Measurements from ENCODE around the gene CSMD2.

Gene CSMD2

DNA sequence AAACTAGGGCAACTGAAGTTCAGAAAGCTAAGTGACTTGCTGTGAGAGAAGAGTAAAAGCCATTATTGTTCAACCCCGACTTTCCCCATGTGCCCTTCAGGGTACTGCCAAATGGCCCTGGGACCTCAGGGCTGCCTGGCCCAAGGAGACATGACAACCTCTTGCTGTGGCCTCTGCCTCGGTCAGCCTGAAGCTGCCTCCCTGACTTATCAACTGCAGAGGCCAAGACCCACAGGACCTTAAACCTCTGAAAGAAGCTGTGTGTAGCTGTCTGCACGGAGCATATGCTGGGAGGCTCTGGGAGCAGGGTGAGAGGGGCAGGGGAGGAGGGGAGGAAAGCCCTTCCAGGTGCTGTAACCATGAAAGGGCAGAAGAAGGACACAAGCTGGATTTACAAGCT is 265.3 kb downstream of the CSMD2 start:
- DNase-seq (ENCODE audit: low spot score): no peak

DNA sequence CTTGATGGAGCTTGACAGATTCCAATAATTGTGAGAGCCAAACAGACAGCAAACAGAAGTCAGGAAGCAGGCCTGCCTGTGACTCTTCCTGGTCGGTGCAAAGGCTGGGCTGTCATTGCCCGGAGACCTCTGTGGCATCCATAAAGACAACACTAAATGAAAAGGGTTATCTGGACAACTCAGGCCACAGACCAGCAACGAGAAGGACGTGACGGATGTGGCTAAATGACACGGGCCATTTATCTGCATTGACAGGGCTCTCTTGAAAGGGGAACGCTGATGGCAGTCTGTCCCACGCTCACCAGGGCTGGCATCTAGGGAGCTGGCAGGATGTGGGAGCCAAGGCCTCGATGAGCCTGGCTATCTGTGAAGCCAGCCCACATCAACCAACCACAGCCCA is 266.1 kb downstream of the CSMD2 start:
- no peak for DNase-seq (ENCODE audit: low spot score)

DNA sequence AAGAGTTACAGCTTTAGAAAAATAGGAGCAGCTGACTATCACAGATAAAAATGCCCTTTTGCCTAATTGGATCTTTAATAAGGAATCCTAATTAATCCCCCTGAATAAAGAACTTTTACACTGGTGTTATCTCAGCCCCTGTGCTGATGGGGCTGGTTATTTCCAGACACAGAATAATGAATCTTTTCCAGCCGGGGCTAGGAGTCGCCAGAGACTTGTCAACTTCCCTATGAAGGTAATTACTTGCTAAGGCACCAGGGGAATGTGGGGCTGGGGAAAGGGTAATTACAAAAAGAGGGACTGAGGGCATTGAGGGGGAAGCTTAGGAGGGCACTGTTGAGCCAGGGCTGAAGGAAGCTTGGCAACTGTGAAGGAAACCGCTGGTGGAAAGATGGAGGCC is 266.6 kb downstream of the CSMD2 start:
- DNase-seq (ENCODE audit: low spot score): no peak

DNA sequence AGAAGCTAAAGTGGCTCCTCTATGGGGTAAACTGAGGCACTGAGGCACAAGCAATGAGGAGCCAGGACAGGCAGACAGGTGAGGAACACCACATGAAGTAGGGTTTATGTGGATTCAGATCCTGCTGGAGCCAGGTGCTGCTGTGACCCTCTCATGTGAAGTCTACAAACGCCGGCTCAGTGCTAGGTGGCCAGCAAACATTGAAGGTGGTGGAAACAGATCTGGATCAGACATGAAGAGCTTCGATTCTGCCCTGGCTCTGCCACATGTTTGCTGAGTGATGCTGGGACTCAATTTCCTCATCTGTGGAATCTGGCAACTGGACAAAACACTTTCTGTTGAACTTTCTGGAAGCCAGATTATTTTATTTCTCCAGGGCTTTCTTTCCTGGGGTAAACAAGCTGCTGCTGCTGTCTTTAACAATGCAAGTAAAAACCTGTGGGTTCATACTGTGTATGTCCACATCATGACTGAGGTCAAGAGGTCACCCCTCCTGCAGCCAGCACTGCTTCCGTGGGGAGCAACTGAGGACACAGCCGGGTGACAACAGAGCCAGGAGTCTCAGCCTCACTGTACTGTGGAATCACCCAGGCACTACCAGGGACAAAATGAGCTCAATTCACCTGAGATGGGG is 267.8 kb downstream of the CSMD2 start:
- DNase-seq (ENCODE audit: low spot score): no peak

DNA sequence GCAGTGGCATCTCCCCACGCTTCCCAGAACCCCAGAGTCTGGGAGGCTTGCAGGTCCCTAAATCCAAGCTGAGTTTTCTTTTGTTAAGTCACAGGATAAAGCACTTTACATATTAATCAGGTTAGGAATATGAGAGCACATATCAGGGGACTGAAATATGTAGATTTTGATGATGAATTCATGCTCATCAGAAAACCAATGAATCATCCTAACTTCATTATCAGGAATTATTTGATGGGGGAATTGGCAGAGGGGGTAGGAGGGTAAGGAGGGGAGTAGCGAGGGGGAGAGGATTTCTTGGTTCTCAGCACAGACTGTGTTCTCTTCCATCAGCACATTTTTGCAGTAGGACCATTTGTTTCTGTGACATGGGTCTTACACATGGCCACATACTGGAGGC is 269.1 kb downstream of the CSMD2 start:
- no peak for DNase-seq (ENCODE audit: low spot score)

DNA sequence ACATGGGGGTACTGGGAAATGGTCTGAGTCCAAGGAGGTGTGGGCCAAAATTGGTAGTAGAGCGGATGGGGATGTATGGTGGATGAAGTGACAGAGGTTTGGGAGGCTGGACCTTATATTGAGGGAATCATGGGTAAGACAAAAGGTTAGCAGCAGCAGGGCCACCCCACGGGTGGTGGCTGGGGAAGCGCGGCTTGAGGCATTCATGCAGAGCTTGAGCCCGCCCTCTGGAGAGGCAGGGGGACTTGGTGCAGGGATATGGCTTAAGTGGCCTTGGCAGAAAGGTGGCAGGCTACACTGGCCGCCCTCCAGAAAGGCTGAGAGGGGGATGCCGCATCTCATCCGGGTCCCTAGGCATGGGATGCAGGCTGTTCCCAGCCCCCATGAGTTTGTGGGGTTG is 269.6 kb downstream of the CSMD2 start:
- no peak for DNase-seq (ENCODE audit: low spot score)

DNA sequence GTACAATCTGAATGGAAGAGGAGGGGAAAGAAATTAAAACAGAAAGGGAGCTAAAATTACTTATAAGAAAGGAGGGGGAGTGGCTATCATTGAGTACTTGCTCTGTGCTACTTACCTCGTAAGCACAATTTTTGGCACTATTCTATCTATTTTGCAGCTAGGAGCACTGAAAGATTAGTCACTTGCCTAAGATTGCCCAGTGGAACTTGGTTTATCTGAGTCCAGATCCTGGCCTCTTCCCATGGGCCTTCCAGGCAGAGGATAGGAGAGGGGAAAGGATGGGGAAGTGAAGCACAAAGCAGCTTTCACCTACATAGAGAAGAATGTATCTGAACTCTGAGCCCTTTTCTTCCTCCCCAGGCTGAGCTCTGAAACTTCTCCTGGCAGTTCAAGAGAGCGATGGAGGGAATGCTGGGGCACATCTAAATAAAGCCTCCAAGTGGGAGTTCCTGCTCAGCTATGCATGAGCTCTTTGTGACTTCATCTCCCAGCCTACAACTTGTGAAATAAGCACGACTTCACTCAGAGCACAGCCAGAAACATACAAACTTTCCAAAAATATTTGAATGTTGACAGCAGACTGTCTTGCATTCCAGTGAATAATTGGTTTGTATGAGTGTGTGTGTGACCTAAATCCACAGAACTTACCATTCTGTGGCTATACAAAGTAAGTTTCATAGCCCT is 271.7 kb downstream of the CSMD2 start:
- no peak for DNase-seq (ENCODE audit: low spot score)

DNA sequence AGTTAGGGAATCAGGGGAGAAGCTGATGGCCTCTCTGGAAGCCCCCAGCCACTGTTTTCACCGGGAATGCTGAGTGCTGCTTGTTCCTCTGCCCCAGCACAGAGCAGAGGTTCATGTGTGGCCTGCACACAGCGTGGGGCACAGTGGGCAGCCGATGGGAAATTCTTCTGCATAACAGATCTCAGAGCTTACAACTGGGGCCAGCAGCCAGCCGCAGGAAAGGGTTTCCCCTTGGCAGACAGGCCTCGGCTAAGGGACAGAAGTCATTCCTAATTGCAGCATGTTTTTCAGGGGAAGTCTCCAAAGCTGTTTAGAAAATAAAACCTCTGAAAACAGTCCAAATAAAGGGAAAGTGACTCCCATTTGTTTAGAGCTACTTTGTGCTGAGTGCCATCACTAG is 278.5 kb downstream of the CSMD2 start:
- no peak for DNase-seq (ENCODE audit: low spot score)

DNA sequence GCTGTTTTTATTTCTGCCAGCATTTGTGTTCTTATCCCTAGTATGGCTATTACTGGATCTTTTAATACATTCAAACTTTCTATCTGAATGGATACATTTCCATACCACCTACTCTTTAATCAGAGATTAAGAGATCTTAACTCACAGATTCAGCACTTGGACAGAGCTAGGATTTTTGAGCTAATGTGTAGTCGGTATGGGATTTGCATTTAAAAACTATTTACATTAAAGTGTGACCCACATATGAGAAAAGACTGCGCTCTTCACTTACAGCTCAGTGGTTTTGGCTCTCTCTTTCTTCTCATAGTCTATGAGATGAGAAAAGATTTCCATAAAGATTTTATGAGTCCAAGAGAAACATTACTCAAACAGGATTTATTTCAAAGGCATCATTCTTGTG is 284.7 kb downstream of the CSMD2 start:
- no peak for DNase-seq (ENCODE audit: low spot score)

DNA sequence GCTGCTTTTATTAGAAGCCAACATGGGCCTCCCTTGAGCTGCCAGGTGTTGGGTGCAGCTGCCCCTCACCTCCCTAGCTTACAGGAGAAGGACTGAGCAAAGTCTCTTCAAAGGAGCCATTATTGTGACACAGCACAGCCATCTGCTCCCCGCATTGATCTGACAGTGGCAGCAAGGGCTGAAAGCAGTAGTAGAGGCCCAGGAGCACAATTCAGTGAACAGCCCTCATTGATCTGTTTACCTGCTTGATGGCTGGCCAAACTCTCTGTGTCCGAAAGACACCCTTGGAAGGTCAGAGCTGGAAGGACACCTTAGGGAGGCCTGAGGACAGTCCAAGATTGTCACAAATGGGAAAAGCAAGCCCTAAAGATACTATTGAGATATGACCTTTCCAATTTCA is 286.6 kb downstream of the CSMD2 start:
- no peak for DNase-seq (ENCODE audit: low spot score)

DNA sequence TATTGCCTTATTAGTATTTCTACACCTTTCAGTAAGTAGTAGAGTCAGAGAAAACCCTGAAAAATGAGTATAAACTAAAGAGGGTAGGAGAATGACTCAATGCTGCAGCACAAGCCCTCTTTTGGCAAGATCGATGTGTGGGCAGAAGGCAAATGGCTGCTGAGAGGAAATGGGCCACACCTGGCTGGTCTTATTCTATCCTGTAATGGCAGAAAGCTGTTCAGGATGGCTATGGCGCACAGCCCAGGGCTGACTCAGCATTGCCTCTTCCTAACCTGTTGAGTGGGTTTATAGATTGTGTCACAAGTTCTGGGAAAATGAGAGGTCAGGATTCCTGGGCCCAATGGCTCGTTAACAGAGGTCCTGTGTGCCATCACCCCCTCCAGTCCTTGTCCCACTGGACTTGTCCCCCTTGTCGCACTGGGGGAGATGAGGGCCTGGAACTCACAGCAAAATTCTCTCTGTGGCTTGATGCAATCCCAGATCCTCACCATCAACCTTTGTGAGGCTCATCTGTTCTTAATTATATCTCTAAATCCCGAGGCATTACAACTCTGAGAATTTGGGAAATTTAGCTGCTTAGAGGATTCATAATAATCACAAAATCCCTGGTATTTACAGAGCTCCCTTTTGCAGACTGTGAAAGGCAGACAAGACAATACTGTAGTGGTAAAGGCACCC is 287.9 kb downstream of the CSMD2 start:
- DNase-seq (ENCODE audit: low spot score): no peak

DNA sequence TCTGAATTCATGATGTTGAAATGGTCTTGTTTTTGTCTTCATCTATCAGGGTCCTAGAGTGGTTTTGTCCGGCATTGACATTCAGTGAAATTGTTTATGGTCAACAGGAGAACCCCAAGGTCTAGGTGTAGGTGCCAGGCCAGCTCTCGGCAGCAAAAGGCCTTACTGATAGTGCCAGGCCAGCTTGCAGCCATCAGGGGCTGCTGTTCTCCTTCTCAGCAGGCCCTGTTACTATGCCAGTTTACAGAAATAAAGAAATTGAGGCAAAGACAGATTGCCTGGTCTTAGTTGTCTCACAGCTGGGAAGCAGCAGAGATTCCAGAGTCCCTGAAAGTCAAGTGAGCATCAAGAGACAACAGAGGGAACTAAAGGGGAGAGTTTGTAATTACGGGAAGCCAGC is 289.2 kb downstream of the CSMD2 start:
- DNase-seq (ENCODE audit: low spot score): no peak

DNA sequence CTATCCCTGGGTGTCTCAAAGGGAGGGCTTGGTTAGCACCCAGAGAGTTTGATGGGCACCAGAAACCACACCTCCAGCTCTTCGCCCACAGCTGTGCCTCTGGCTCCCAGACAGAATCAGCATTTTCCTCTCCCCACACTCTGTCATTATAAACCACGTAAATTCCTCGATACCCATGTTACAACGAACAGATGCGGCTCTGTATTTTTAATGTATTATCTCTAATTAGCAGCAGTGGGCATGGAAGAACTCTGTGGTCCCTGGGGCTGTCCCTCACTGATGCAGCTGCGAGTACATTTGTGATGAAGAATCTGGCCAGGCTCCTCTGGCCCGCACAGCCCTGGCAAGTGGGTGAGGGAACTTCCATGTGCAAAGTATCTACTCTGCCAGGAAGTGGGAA is 290.4 kb downstream of the CSMD2 start:
- DNase-seq (ENCODE audit: low spot score): no peak

DNA sequence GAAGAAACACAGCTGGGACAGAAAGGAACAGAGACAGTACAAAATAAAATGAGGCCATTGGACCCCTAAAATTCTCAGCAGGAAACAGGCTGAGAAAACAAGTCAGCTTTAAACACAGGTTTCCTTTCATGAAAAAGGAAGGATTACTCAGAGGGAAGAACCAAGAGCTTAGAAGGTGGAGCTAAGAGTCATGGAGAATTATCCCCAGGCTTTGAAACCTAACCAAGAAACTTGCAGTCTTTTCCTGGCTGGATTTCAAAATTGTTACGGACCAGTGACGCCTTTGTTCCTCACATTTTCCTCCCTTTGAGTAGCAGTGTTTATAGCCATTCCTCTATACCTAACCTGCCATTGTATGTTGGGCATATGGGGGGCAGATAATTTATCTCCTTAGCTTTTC is 292.3 kb downstream of the CSMD2 start:
- DNase-seq (ENCODE audit: low spot score): no peak

DNA sequence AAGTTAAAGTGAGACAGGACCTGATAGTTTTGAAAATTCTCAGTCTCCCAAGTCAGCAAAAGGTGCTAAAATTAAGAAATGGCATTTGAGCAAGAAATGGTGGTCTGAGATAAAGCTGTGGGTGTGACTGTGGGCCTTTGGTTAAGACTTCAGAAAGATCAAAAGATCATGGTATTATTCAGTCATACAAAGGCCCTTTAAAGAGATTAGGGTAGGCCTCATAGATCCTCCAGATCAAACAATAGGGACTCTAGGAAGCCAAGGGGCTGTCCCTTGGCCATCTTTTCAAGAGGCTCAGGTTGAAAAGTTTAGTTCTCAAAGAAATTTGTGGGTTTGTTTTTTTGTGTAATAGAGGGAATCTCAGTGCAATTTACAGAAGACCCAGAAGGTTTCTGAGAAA is 292.8 kb downstream of the CSMD2 start:
- no peak for DNase-seq (ENCODE audit: low spot score)

DNA sequence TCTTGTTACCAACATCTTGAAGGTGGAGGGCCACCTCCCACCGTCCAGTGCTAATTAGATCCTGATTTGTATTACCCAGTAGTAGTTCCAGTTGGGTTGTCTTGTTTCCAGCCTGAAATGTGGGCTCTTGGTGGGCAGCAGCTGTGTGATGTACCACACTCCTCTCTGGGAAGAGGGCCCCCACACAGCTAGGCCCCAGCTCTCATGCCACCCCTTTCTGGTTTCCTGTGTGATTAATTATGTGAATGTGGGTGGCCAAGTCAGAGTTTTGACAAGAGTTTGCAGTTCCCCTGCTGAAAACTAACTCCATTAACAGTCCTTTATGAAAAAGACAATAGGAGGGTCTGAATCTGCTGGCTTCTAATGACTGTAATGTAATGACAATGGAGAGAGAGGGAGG is 297.3 kb downstream of the CSMD2 start:
- no peak for DNase-seq (ENCODE audit: low spot score)

DNA sequence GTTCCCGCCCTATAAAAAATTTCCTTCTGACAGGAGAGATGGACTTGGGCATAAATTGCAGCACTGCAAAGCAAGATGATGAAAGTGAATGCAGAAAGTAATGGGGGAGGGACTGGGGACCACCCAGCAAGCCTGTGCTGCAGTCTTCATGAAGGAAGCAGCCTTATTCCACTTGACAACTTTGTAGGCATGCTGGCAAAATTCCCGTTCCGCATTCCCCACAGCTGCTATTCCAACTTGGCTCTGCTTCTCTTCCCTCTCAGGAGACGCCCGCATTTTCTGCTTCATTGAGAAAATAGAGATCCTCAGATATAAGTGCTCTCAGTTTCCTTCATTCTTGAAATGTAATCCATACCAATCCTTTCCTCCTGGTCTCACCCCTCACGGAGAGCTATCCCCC is 298.7 kb downstream of the CSMD2 start:
- no peak for DNase-seq (ENCODE audit: low spot score)

DNA sequence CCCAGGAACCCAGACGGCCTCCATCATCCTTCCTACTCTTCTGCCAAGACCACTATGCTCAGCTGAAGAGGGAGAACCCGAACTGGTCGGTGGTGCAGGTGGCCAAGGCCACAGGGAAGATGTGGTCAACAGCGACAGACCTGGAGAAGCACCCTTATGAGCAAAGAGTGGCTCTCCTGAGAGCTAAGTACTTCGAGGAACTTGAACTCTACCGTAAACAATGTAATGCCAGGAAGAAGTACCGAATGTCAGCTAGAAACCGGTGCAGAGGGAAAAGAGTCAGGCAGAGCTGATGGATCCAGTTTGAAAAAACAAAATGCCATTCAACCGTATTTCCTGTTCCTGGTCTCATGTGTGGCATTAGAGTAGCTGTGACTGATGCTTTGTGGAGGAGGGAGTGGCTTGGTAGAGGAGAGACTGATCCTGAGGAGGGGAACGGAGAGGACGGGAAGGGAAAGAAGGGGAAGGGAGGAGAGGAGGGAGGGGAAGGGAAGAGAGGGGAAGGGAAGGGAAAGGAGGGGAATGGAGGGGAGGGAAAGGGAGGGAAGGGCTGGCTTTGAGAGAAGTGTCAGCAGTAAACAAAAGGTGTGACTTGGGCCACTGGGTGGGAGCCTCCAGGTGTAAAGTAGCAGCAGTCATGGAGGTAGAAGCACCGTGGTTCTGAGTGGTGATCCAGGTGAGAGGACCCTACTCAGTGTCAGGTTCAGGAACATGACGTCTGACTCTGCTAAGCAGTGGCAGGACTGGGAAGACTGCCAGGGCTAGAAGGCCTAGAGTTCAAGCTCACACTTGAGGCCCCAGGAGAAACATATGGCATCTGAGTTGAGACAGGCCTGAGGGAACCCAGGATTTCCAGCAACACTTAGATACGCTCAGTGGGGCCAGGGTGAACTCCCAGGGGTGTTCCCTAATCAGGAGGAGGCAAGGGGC is 300.3 kb downstream of the CSMD2 start:
- no peak for DNase-seq (ENCODE audit: low spot score)

DNA sequence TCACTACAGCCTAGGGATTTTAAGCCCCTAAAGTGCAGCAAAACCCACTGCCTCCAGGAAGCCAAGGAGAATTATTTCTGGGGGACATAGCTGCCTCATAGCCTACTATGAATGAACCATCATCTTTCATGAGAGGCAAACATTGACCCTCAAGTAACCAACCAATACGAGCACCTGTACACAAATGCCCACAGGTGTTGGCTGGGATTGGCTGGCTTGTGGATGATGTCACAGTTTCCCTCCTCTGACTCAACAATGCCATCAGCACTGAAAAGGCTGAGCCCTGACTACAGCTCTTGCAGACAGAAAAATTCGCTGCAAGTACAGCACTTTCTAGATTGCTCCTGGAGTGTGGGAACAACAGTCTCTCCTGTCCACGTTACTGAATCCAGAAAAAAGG is 301.3 kb downstream of the CSMD2 start, which contains the start of gene HMGB4:
Gene HMGB4, plus strand, starts transcription at position 301 of the 400 bp plus-strand sequence. CDS start 113 bp downstream, outside the sequence.
- no peak for DNase-seq (ENCODE audit: low spot score)

DNA sequence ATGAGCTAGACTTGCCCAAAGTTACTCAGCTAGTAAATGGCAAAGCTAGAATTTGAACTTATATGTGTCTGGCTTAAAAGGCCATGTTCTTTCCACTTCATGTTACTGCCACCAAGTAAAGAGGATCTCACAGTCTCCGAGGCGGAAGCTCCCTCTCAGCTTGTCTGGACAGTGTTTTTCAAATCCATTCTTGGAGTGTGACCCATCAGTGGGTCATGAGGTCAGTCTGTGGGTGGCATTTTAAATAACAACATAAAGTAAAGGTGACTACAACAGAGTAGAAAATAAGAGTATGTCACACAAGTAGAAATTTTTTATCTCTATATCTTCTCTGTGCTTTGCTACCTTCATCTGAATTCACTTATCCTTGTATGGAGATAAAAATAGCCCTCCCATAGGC is 304.4 kb downstream of the CSMD2 start:
- DNase-seq (ENCODE audit: low spot score): no peak

DNA sequence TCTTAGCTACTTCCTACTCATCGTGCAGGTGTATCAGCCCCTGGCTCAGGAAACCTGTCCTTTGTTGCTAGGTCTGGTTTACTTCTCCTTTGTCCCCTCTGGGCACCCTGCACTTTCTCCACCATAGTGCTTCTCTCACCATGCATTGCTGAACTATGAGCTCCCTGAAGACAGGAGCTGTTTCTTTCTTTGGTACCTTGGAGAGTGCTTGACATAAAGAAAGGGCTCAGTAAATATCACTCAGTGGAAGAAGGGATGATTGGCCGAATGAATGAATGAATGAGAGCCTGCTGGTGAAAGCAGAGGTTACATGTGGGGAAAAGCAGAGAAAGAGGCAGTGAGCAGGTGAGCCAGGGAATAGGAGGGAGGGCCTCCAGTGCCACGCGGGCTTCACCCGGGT is 310.9 kb downstream of the CSMD2 start:
- no peak for DNase-seq (ENCODE audit: low spot score)

DNA sequence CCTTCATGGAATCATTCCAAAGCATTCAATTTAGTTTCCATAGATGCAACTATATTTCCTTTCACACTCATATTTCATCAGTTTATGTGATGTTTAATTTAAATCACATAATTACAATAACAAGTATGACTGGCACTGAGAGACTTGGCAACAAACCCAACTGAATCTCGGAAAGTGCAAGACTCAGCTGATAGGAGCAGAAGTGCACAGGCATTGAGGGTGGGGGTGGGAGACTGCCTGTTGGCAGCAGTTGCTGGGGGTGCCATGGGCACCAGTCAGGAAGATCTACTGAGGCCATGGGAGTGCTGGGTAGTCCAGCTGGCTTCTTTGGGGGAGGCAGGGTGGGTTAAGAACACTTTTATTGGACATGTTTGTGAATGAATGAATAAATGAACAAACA is 311.6 kb downstream of the CSMD2 start:
- no peak for DNase-seq (ENCODE audit: low spot score)

Measured in D341Med (cell line).